IPS DF 19.7 (cell line): ENCODE results near the gene SMAD7.

Source experiments
- DNase-seq: peaks from one replicate; pipeline ENCODE4 v3.0.0-alpha.2; 2013; ENCODE audit warnings: low read depth, low spot score

The SMAD7 gene

GRCh38 chr18:48894799-48895346, 55.9 kb downstream of the SMAD7 start:
- DNase-seq: no peak

- DNase-seq: no peak
Measured at GRCh38 chr18:48893608-48894600, 56.9 kb downstream of the SMAD7 start.

DNA sequence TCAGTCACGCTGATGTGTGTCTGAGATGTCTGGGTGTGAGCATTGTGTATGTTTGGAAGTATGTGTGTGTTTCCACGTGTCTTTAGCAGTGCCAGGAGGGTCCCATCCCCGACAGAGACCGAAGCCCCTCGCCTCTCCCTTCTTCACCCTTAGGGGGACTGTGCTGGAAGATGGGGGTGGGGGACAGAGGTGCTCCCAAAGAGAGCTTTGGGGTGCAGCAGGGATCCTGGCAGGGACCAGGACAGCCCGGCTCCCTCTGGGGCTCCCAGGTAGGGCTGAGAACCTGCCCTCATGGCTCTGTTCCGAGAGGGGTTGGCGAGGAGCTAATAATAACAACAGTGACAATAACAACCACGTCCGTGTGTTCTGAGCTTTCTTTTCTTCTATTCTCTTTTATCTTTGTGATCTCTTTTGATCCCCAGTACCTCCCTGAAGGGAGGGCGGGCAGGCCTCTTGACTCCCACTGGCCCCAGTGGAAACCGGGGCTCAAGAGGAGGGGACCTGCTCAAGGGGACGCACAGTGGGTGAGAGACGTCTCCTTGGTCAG, 57.6 kb downstream of the SMAD7 start:
- DNase-seq: no peak

DNA sequence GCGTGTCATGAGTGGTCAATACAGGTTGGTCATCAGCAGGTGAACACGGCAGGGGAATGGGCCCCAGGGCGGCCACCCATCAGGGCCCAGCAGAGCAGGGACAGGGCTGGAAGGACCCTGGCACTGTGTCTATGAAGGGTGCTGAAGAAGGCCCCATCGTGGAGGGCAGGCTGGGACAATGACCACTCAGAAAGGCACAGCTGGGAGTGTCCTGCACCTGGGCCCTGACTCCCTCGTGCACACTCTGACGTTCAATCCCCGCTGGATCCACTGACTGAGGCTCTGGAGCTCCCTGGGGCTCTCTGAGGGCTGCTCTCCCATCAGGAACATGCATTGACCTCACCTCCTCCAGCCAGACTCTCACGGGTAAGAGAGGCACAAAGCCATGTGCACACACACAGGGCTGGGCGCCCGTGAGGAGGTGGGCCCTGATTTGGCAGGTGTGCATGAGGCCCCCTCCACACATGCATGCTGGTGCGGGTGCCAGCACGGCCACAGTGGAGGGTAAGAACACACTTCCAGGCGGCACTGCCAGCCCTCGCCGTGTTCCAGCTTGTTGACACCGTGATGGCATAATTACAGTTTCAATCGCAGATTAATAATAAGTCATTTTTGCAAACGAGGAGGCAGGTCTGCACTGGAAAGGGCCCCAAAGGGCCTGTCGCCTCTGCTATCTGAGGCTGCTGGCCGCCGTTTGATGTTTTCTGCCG, 58.5 kb downstream of the SMAD7 start:
- DNase-seq: no peak

DNA sequence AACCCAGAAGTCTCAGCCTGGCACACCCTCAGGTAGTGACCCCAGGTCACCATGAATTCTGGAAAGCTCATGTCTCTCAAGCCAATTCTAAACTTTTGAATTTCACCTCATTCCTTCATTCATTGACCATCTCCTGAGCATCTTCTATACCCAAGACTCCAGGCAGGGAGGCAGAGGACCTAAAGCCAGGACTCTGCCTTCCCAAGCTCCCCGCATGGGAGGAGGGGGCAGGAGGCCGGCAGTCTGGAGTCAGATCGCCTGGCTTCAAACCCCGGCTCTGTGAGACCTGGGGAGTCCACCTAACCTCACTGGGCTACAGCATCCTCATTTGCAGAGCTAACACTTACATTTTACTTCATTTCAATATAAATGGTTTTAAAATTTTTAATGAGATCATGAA, 59.0 kb downstream of the SMAD7 start:
- DNase-seq: no peak

- no peak for DNase-seq
Measured at GRCh38 chr18:48889981-48890762, 60.6 kb downstream of the SMAD7 start.

DNA sequence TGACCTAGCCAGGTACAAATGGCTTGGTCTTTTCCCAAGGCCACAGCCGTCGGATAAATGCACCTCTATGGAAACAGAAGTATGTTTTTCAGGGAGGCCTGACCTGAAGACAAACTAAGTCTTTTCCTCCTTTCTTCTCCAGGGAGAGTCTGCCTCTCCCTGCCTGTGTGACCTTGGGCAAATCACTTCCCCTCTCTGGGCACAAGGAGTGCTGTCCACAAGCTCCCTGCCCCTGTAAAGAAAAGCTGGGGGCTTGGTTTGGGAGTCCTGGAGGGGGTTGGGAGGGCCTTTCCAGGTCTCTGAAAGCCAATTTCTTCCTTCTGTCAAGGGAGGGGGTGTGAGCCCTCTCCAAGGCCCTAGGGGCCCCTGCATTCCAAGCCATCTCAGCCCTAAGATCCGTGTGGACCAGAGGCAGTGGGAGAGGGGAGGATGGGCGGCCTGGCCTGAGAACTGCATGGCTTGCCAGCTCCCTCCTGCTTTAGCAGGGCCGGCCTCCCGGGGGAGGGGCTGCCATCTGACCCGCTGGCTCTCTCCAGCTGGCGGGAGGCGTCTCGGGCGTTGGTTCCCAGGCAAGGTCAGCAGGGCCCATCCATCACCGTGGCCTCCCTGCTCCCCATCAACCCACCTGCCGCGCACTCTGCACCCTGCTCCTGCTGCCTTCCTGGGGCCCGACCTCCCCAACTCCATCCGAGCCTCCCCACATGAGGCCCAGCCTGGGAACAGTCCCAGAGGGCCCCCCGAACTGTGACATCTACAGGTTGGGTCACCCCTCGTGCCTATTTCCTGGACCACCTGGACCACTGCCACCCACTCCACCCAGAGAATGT, 61.4 kb downstream of the SMAD7 start:
- DNase-seq: no peak

GRCh38 chr18:48888773-48889080, 62.0 kb downstream of the SMAD7 start:
- DNase-seq: no peak

- DNase-seq: no peak
Measured at GRCh38 chr18:48887905-48888772, 62.6 kb downstream of the SMAD7 start.

GRCh38 chr18:48887294-48887904, 63.4 kb downstream of the SMAD7 start:
- no peak for DNase-seq

- DNase-seq: no peak
Measured at GRCh38 chr18:48886520-48887293, 64.1 kb downstream of the SMAD7 start.

DNA sequence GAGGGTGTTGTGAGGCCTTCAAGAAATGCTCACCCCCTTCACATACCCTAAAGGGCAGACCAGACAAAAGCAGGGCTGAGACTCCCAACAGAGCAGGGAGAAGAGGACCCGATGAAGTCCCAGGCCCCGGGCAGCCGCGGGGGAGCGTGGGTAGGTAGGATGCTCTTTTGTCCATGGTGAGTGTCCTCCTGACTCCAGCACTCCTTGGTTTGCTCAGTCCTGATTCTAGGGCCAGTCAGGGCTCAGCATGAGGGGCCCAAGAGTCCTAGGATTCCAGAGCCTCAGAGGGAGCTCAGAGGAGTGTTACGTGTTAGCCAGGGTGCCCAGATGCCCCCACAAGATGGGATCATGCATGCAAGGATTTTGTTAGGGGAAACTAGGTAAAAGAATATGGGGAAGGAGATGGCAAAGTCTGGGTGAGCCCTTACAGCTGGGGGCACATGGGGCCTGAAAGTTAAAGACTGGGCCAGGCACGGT, 64.8 kb downstream of the SMAD7 start:
- DNase-seq: no peak

DNA sequence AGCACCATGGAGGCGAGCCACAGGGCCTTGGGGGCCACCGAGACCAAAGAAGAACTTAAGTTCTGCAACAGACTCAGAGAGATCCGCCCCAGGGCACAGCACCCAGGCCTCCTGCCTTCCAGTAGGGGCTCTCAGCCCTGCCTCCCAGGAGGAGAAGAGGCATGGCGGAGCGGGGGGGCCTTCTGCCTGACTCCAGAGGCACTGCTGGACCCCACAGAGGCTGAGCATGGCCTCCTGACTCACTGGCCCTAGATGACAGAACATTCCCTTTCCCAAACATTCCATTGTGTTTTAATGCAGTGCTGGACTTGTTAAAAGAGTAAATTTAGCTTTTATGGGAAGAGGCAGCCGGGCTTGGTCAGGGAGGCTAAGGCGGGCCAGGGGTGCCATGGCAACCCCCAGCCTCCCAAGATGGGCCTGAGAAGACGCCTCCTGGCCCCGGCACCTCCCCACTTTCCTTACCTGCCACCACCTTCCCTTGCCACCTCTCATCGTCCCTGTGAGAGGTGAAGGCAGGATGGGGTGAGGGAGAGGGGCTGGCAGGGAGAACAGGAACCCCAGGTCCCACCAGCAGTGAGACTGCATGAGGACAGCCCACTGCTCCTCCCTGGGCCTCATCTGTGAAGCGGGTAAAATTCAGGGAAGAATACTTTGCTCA, 65.4 kb downstream of the SMAD7 start:
- no peak for DNase-seq

DNA sequence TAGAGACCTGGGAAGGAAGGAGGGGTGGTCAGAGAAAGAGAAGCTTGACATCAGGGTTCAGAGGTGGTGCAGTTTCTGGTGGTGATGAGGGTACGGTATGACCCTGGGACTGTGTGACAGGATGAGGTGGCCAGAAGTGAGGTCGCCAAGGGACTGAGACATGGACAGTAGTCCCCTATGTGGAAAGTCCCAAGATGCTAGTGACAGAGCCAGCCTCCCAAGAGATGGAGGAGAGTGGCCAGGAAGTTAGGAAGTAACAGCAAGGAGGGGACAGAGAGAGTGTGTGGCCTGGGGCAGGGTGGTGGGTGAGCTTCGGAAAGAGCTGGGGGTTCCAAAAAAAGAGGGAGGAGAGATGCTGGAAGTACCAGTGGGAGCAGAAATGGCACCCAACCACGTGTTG, 66.0 kb downstream of the SMAD7 start:
- DNase-seq: no peak

DNA sequence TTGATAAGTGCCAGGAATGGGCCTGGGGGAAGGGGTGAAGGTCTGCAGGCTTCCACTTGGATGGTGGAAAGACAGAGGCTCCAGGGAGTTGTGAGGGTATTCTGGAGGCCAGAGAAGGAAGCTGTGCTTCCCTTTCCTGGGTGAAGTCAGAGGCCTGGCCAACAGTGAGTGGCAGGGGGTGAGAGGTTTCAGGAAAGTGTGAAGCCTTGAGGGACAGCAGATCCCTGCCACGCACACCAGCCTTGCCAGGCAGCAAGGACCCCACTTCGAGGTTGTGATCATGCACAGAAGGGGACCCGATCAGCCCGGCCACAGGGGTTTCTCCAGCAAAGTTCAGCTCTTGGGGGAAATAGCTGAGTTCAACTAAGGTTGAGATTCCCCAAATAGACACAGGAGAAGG, 66.5 kb downstream of the SMAD7 start:
- no peak for DNase-seq

GRCh38 chr18:48882379-48882778, 68.4 kb downstream of the SMAD7 start:
- no peak for DNase-seq

GRCh38 chr18:48880931-48881330, 69.8 kb downstream of the SMAD7 start:
- no peak for DNase-seq

DNA sequence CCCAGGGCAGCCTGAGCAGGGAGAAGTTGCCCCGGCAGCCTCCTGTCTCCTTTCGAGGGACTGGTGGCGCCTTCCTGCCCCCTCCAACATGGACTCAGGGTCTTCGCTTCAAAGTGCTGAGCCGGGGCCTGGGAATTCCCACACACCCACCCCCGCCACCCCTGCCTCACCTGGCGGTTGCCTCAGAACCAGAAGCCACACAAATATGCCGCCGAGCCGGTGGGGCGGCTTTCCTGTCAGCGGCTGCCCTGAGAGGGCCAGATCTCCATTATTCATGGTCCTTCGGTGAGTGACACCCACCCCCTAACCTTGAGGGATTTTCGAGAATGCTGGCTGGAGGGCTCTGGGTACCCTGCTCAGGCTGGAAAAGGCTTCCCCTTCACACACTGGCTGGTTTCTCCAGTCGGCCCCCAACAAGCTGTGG, 71.7 kb downstream of the SMAD7 start:
- no peak for DNase-seq
